Endothelial cell of umbilical vein (primary cell): ENCODE measurements around the gene CLSTN2.

Source experiments
- POLR2AphosphoS5 ChIP-seq: IDR thresholded peaks from 2 replicates; pipeline ENCODE4 v1.6.1; 2012; ENCODE audit warnings: low read depth, mild to moderate bottlenecking, control low read depth, low read length, moderate library complexity; ENCODE audit not compliant: insufficient read depth
- TF ChIP-seq, protein P1 (sequence below), 2 donors: IDR thresholded peaks; 1 replicate in 1 of 2; 2 replicates in 1 of 2; pipeline ENCODE4 v1.5.1; 2011; ENCODE audit warnings: low read length in 2 of 2, mild to moderate bottlenecking in 2 of 2, moderate library complexity in 2 of 2, control low read depth in 1 of 2, inconsistent platforms in 1 of 2, low read depth in 1 of 2; ENCODE audit not compliant: insufficient read depth in 1 of 2; ENCODE audit errors: extremely low read depth in 1 of 2
- TF ChIP-seq, protein P2 (sequence below): IDR thresholded peaks from 2 replicates; pipeline ENCODE4 v1.6.1; 2011; ENCODE audit not compliant: insufficient read depth, insufficient read length

DNA sequence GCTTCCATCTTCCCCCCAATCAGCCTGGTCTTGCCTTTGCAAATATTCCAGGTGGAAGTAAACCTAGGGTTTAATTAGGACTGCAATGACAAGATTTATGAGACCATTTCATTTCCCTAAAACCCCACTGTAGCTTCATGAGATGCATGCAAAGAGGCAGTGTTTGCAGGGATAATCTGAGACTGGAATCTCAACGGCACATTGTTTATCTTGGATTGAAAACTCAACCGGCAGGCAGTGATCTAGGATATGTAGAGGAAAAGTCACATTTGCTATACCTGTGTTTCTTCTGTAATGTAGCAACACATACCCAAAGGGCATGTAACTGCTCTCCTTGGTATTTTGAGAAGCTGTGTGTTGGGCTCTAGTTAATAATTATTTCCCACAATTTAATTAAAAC lies 18.7 kb upstream of the CLSTN2 start:
- TF ChIP-seq, protein P1, sequence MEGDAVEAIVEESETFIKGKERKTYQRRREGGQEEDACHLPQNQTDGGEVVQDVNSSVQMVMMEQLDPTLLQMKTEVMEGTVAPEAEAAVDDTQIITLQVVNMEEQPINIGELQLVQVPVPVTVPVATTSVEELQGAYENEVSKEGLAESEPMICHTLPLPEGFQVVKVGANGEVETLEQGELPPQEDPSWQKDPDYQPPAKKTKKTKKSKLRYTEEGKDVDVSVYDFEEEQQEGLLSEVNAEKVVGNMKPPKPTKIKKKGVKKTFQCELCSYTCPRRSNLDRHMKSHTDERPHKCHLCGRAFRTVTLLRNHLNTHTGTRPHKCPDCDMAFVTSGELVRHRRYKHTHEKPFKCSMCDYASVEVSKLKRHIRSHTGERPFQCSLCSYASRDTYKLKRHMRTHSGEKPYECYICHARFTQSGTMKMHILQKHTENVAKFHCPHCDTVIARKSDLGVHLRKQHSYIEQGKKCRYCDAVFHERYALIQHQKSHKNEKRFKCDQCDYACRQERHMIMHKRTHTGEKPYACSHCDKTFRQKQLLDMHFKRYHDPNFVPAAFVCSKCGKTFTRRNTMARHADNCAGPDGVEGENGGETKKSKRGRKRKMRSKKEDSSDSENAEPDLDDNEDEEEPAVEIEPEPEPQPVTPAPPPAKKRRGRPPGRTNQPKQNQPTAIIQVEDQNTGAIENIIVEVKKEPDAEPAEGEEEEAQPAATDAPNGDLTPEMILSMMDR (IDR thresholded peaks at IDR 0.05; ENCODE audit: extremely low read depth in 1 of 2, insufficient read depth in 1 of 2, low read depth in 1 of 2, low read length in 2 of 2): no peak
- no peak for TF ChIP-seq POLR2AphosphoS5
- TF ChIP-seq, protein P2, sequence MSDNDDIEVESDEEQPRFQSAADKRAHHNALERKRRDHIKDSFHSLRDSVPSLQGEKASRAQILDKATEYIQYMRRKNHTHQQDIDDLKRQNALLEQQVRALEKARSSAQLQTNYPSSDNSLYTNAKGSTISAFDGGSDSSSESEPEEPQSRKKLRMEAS: no peak
